ENCODE data around the gene PEAK1. TPM values are rescaled to one million over a fixed set of nuclear protein-coding genes. Genes with fewer than 3 reads are reported as not detected.
"Not testable (repeated sequence)": the region's sequence is repeated elsewhere in the genome, so short reads cannot be mapped to it uniquely, and the experiment has no call there.

Gene PEAK1
- total RNA-seq, 2 experiments from 2014 or later = 34.0 to 38.1 TPM

DNA sequence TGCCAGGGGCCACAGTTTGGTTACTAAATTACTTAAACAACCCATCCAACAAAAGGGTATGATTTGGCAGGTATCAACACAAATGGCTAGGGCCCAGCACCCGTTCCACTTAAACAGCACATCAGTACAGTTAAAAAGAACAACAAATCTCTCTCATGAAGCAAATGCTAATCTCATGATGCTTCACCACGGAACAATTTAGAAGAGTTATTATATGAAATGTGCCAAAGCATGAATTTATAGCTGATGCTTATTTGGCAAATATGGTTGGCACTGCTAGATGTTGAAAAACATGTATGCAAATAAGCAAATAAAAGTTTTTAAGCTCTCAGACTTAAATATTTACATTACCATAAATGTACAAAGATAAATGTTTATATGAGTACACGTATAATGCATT lies 2.3 kb downstream of the PEAK1 start:
- POLR2A ChIA-PET = no interaction called here
- peaks cover 6% of the 10 kb centered on the region for H3K36me3 Mint-ChIP-seq
- no peak overlapping the region for H3K4me3 Mint-ChIP-seq
- ATAC-seq (ENCODE audit: low read depth) (no peak), DNase-seq (no peak)
- no peaks in the 10 kb centered on the region for H3K27me3 Mint-ChIP-seq
- H3K4me1 Mint-ChIP-seq = peaks cover 27% of the 10 kb centered on the region
- no peak overlapping the region for H3K27ac Mint-ChIP-seq
- H3K9me3 Mint-ChIP-seq = no peaks in the 10 kb centered on the region

DNA sequence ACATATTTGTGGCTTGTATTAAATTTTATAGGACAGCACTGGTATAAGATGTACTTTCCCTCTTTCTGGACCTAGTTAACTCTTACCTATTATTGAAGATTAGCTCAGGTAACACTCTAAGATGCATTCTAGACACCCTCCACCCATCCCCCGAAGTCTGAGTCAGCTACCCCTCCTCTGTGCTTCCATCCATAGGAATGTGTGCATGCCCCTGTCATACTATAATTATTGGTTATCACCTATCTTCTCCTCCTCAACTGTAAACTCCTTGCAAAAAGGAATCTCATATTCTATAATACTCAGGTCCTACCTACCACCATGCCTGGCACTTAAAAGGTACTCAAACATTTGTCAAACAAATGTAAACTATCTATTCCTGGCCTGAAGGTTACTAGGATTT lies 3.0 kb downstream of the PEAK1 start:
- no peaks in the 10 kb centered on the region for H3K27me3 Mint-ChIP-seq
- POLR2A ChIA-PET = no interaction called here

DNA sequence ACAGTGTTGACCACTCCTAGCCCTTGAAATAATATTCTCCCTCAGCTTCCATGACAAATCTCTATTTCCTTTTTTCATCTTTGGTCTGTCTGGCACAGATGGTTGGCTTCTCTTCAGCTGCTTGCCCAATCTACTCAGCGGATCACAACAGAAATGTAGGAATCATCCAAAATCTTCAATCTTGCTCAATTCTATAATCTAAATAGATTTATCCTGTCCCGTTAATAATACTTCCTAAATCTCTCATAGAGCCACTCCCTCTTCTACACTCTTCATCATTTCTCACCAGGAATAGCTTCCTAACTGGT lies 3.8 kb downstream of the PEAK1 start:
- Mint-ChIP-seq H3K27me3 (no peaks in the 10 kb centered on the region), H3K9me3 (no peaks in the 10 kb centered on the region), H3K36me3 (peaks cover 11% of the 10 kb centered on the region), H3K27ac (no peak overlapping the region), H3K4me3 (no peak overlapping the region), H3K4me1 (peaks cover 29% of the 10 kb centered on the region)
- DNase-seq (no peak), ATAC-seq (ENCODE audit: low read depth) (no peak)
- POLR2A ChIA-PET = no interaction called here

More for the DNA sequence above, 3.0 kb downstream of the PEAK1 start:
- Mint-ChIP-seq H3K27ac (no peak overlapping the region), H3K4me3 (no peak overlapping the region), H3K9me3 (no peaks in the 10 kb centered on the region), H3K4me1 (peaks cover 32% of the 10 kb centered on the region), H3K36me3 (peaks cover 9% of the 10 kb centered on the region)
- ATAC-seq (ENCODE audit: low read depth) (no peak), DNase-seq (no peak)

DNA sequence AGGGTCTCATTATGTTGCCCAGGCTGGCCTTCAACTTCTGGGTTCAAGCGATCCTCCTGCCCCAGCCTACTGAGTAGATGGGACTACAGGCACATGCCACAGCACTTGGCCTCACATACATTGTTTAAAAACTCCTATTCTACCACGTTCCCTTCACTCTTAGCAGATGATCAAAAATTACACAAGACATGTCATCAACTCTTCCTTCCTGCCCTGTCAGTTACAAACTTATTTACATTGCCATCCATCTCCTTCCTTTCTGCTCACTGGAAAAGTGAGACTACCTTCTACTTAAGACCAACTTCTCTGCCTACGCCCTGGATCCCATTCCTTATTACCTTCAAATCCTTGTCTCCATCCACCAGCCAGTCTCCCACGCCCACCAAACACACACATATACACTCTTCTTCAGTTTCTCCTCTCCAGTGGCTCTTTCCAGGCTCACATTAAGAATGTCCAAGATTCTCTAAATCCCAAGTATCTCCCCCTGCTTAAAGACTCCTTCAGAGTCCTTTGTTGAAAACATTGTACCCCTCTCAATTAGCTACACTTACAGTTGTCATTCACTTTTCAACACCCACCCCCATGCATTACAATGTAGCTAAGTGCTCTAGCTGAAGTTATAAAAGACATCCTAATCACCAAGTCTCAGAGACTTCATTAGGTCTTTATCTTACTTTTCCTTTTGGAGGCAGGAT lies 4.3 kb downstream of the PEAK1 start:
- H3K4me1 Mint-ChIP-seq = peaks cover 30% of the 10 kb centered on the region

DNA sequence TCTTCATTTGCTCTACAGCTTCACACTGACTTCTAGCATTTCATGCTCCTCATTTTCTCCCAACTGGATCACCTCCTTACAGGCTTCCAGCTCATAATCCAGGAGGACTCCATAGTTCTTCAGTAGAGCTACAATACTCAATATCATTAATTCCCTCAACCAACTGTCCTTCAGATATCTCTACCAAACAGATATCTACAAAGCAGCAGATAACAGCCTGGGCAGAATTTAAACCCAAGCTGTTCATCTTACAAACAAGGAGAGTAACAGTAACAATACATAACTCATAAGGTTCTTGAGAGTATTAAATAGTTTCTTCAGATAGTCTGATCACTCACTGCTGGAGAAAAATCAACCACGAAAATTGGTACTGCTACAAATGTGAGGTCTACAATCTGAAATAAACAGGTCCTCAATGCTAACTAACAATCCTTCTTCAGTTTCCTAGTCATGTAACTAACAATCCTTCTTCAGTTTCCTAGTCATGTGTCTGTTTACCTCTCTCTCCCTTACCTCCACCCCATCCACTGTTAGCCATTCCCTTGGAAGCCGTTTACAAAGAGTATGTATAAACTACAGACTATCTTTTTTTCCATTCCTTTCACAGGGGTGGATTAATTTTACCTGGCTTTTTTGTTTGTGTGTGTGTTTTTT lies 5.0 kb downstream of the PEAK1 start:
- H3K27ac Mint-ChIP-seq = no peak overlapping the region
- H3K4me3 Mint-ChIP-seq = no peak overlapping the region
- POLR2A ChIA-PET = no interaction called here

More for the DNA sequence above, 4.3 kb downstream of the PEAK1 start:
- Mint-ChIP-seq H3K36me3 (peaks cover 11% of the 10 kb centered on the region), H3K27me3 (no peaks in the 10 kb centered on the region), H3K4me3 (no peak overlapping the region), H3K9me3 (no peaks in the 10 kb centered on the region), H3K27ac (no peak overlapping the region)
- POLR2A ChIA-PET = no interaction called here
- DNase-seq (no peak), ATAC-seq (ENCODE audit: low read depth) (no peak)

DNA sequence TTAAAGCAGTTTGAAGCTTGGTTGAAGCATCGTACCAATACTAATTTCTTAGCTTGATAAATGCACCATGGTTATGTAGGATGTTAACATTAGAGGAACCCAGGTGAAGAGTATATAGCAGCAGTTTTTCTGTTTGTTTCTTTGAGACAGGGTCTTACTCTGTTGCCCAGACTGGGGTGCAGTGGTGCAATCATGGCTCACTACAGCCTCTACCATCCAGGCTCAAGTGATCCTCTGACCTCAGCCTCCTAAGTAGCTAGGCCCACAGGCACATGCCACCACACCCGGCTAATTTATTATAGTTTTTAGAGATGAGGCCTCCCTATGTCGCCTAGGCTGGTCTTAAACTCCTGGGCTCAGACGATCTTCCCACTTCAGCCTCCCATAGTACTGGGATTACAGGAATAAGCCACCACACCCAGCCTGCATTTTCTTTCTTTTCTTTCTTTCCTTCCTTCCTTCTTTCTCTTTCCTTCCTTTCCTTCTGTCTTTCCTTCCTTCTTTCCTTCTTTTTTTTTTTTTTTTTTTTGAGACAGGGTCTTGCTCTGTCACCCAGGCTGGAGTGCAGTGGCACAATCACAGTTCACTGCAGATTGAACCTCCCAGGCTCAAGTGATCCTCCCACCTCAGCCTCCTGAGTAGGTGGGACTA lies 6.1 kb downstream of the PEAK1 start:
- Mint-ChIP-seq H3K9me3 (no peaks in the 10 kb centered on the region), H3K4me1 (peaks cover 35% of the 10 kb centered on the region), H3K4me3 (no peak overlapping the region), H3K36me3 (peaks cover 8% of the 10 kb centered on the region), H3K27me3 (no peaks in the 10 kb centered on the region), H3K27ac (no peak overlapping the region)
- no peak for ATAC-seq (ENCODE audit: low read depth)
- POLR2A ChIA-PET = no interaction called here
- DNase-seq = no peak

More for the DNA sequence above, 5.0 kb downstream of the PEAK1 start:
- Mint-ChIP-seq H3K27me3 (no peaks in the 10 kb centered on the region), H3K36me3 (peaks cover 11% of the 10 kb centered on the region), H3K9me3 (no peaks in the 10 kb centered on the region), H3K4me1 (peaks cover 32% of the 10 kb centered on the region)
- no peak for DNase-seq
- ATAC-seq (ENCODE audit: low read depth) = no peak

DNA sequence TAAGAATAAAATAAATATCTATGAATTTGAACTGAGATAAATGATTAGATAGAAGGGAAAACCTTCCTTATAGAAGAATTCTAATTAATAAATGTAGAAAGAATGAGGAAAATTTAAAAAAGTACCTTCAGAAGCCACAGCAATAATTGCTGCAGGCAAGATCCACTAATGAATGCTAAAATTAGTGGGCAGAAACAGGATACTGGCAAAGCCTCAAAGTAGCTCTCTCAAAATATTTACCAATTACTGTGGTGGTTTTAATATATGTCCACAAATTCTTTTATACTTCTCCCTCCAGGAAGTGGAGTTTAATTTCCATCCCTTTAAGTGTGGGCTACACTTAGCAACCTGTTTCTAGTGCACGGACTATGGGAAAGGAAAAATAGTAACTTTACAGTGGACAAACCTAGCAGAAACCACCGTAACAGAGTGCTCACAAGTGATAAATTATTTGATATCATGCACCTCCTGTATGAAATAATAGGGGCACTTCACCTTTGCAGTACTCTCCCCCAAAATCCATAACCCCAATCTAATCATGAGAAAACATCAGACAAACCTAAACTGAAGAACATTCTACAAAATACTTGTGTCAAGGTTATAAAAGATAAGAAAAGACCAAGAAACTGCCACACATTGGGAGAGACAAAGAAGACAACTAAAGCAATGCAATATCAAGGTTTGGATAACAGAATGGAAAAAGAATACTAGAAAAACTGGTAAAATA lies 6.8 kb downstream of the PEAK1 start:
- Mint-ChIP-seq H3K4me1 (peaks cover 29% of the 10 kb centered on the region), H3K36me3 (peaks cover 8% of the 10 kb centered on the region), H3K27me3 (no peaks in the 10 kb centered on the region), H3K27ac (no peak overlapping the region), H3K9me3 (no peaks in the 10 kb centered on the region), H3K4me3 (no peak overlapping the region)
- POLR2A ChIA-PET = no interaction called here
- DNase-seq (no peak), ATAC-seq (ENCODE audit: low read depth) (no peak)

DNA sequence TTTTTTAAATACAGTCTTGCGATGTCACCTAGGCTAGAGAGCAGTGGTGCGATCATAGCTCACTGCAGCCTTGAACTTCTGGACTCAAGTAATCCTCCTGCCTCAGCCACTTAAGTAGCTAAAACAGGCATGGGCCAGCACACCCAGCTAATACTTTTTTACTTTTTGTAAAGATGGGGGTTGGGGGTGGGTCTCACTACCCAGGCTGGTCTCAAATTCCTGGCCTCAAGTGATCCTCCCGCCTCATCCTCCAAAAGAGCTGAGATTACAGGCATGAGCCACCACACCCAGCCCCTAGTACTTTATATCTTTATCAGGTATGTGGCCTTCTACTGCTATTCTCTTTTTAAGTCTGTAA lies 8.3 kb downstream of the PEAK1 start:
- Mint-ChIP-seq H3K27ac (no peak overlapping the region), H3K9me3 (no peaks in the 10 kb centered on the region), H3K4me3 (no peak overlapping the region), H3K4me1 (peaks cover 33% of the 10 kb centered on the region), H3K27me3 (no peaks in the 10 kb centered on the region), H3K36me3 (peaks cover 18% of the 10 kb centered on the region)
- ATAC-seq (ENCODE audit: low read depth) (no peak), DNase-seq (no peak)
- POLR2A ChIA-PET = interaction anchor here (3.1 kb wide), 1 partner anchor 8 kb away, joined by 21 read pairs; the partner anchor contains the start of gene PEAK1

DNA sequence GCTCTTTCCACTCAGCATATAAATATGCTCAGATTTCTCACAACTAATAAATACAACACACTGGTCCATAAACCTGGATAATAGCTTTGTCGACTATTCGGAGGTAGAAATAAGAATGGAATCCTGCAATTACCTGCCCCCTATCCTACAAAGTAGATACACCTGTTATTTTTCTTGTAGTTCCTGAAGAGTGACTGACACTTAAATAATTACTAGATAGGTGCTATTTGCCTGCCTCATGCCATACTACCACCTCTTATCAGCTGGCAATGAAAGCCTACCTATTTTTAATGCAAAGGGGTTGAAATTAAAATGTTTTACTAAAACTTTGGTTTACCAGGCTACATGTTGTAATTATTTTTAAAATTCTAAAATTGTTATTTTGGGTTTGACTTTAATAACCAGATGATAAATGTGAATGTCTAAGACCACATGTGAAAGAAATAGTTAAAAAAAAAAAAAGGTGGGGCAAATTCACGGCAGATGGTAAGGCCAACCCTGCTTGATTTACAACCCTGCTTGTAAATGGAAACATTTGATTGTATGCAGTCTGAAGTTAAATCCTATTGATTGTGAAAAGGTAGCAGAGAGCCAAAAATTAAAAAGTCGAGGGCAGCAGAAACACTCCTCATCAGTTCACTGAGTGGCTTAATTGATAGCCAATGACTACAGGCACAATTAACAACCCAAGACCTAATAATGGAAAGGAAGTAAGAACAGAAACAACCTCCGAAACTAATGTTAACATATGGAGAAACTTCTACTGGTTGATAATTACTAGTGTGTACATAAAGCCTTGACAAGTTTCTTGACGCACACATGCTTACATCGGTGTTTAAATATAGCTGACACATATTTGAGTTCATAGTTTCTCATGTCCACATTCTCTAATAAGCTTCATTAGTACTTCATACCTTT lies 8.9 kb downstream of the PEAK1 start:
- no peak overlapping the region for H3K27ac Mint-ChIP-seq
- peaks cover 20% of the 10 kb centered on the region for H3K36me3 Mint-ChIP-seq
- H3K4me3 Mint-ChIP-seq = peak overlapping the region; percentile 14
- no peaks in the 10 kb centered on the region for H3K9me3 Mint-ChIP-seq
- DNase-seq (no peak), ATAC-seq (ENCODE audit: low read depth) (no peak)
- H3K27me3 Mint-ChIP-seq = no peaks in the 10 kb centered on the region
- peaks cover 39% of the 10 kb centered on the region for H3K4me1 Mint-ChIP-seq
- POLR2A ChIA-PET = interaction anchor here (1.3 to 3.1 kb wide), 3 partner anchors 8 to 67 kb away, joined by 5 to 21 read pairs (median 19); partner anchors contain the start of genes HMG20A and PEAK1

DNA sequence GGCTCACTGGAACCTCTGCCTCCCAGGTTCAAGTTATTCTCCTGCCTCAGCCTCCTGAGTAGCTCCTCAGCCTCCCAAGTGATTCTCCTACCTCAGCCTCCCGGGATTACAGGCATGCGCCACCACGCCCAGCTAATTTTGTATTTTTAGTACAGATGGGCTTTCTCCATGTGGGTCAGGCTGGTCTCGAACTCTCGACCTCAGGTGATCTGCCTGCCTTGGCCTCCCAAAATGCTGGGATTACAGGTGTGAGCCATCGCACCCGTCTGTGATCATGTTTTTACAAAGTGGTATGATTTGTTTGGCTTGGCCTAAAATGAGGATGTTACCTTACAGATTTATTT lies 9.8 kb downstream of the PEAK1 start:
- ATAC-seq (ENCODE audit: low read depth); DNase-seq; H3K9me3 Mint-ChIP-seq; H3K27me3 Mint-ChIP-seq: not testable (repeated sequence)
- Mint-ChIP-seq H3K27ac (peak overlapping the region; percentile 88), H3K36me3 (peaks cover 20% of the 10 kb centered on the region), H3K4me3 (peak overlapping the region; percentile 61), H3K4me1 (peaks cover 43% of the 10 kb centered on the region)
- POLR2A ChIA-PET = interaction anchor here (0.7 to 3.1 kb wide), 4 partner anchors 9 to 103 kb away, joined by 3 to 21 read pairs (median 12); partner anchors contain the start of genes HMG20A and PEAK1

DNA sequence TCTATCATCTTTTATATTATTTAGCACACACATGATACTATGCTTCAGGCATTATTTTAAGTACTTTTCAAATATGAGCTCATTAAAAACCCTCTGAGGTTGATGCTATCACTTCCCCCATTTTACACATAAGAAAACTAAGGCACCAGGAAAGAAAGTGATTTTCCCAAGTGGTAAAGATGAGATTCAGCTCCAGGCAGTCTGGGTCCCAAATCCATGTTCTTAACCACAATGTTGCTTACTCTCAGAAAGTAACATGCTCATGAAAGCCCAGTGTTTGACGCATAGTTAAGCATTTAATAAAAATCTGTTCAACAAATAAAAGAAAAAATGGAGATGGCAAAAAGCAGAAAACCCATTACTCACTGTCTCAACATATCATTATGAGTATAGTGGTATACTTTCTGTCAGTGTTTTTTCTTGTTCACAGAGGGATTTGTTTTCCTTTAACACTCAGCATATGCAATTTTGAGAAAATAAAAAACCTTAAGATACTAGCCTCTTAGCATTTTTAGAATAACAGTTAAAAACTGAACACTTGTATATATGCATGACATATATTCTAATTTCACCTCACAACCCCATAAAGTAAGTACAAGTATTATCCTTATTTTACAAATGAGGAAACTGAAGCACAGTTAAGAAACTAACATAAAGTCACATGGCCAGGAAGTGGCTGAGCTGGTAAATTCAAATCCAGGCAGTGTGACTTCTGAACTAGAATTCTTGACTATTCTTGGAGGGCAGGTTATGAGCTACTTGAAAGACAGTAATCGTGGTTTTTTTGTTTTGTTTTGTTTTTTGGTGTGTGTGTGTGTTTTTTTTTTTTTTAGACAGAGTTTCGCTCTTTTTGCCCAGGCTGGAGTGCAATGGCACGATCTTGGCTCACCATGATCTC lies 10.4 kb downstream of the PEAK1 start:
- ATAC-seq (ENCODE audit: low read depth) (peak; percentile 100), DNase-seq (no peak)
- Mint-ChIP-seq H3K27me3 (no peaks in the 10 kb centered on the region), H3K9me3 (no peaks in the 10 kb centered on the region), H3K36me3 (peaks cover 17% of the 10 kb centered on the region), H3K4me3 (peak overlapping the region; percentile 61), H3K27ac (peak overlapping the region; percentile 88), H3K4me1 (peaks cover 41% of the 10 kb centered on the region)
- POLR2A ChIA-PET = interaction anchor here (0.7 to 3.1 kb wide), 4 partner anchors 10 to 103 kb away, joined by 3 to 21 read pairs (median 12); partner anchors contain the start of genes HMG20A and PEAK1

DNA sequence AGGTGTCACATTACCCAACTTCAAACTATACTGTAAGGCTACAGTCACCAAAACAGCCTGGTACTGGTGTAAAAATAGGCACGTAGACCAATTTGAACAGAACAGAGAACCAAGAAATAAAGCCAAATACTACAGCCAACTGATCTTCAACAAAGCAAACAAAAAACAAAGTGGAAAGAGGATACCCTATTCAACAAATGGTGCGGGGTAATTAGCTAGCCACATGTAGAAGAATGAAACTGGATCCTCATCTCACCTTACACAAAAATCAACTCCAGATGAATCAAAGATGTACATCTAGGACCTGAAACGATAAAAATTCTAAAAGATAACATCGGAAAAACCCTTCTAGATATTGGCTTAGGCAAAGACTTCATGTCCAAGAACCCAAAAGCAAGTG lies 13.1 kb downstream of the PEAK1 start:
- POLR2A ChIA-PET = no interaction called here
- H3K36me3 Mint-ChIP-seq = peaks cover 14% of the 10 kb centered on the region
- no peak overlapping the region for H3K4me3 Mint-ChIP-seq
- DNase-seq (no peak), ATAC-seq (ENCODE audit: low read depth) (no peak)
- no peaks in the 10 kb centered on the region for H3K27me3 Mint-ChIP-seq
- H3K27ac Mint-ChIP-seq = no peak overlapping the region
- H3K4me1 Mint-ChIP-seq = peaks cover 38% of the 10 kb centered on the region
- no peaks in the 10 kb centered on the region for H3K9me3 Mint-ChIP-seq

All from activated naive CD8-positive, alpha-beta T cell treated with anti-CD3 and anti-CD28 coated beads, Interleukin-2, amount 10 ng/mL, durations not matched to agents 7 days and 5 days (primary cell).